Panc1 (cell line): ENCODE measurements around the gene CFD. TPM values are rescaled to one million over a fixed set of nuclear protein-coding genes. Genes with fewer than 3 reads are reported as not detected.

Experiments
- ATAC-seq: fragments of 200-7000 bp; cut with Tn5 transposase; 2 replicates; pipeline ENCODE4 v1.9.1; 2020; ENCODE audit warnings: mild to moderate bottlenecking, moderate library complexity
- BruUV-seq: library from RNA; stranded (reverse); fragments of 400-500 nt; replicated peaks from 2 replicates; lab custom pipeline; 2021; lab: Mats Ljungman, UMichigan
- CTCF ChIA-PET: fragments of 300-600 bp; sonication (Branson Sonifier 250); formaldehyde crosslinking; loops from one replicate; lab custom pipeline; 2022; ENCODE audit warnings: antibody characterized with exemption; lab: Charles Lee
- POLR2A ChIA-PET: fragments of 300-600 bp; sonication (Branson Sonifier 250); formaldehyde crosslinking; loops from one replicate; lab custom pipeline; 2022; ENCODE audit warnings: antibody characterized with exemption; lab: Charles Lee
- DNase-seq: peaks from one replicate; pipeline ENCODE4 v3.0.0-alpha.2; 2010; ENCODE audit warnings: low read depth, low spot score
- H3K27ac ChIP-seq: 2 replicates; pipeline ENCODE4 v1.5.1; 2011; ENCODE audit warnings: mild to moderate bottlenecking, low read length, inconsistent platforms
- H3K27me3 ChIP-seq: fragments of 200-500 bp; sonication (Bioruptor generic); 2 replicates; pipeline ENCODE4 v1.6.0; 2014; ENCODE audit warnings: low read length, inconsistent platforms; ENCODE audit not compliant: control insufficient read depth, insufficient read depth
- H3K36me3 ChIP-seq: fragments of 200-500 bp; sonication (Bioruptor generic); 2 replicates; pipeline ENCODE4 v1.5.1; 2014; ENCODE audit warnings: inconsistent platforms, mild to moderate bottlenecking, low read length, moderate library complexity; ENCODE audit not compliant: control insufficient read depth, insufficient read depth
- H3K4me1 ChIP-seq: 2 replicates; pipeline ENCODE4 v1.5.1; 2011; ENCODE audit warnings: inconsistent platforms, mild to moderate bottlenecking, low read length, moderate library complexity; ENCODE audit not compliant: control insufficient read depth, insufficient read depth
- H3K4me3 ChIP-seq, 2 experiments: 2 replicates each; pipeline ENCODE4 v1.5.1; 2011 to 2012; ENCODE audit warnings: low read depth in 2 of 2, low read length in 2 of 2, mild to moderate bottlenecking in 2 of 2, inconsistent platforms in 1 of 2, moderate library complexity in 1 of 2
- H3K9me3 ChIP-seq: fragments of 200-500 bp; sonication (Bioruptor generic); 2 replicates; pipeline ENCODE4 v1.5.1; 2014; ENCODE audit warnings: low read depth, mild to moderate bottlenecking, inconsistent platforms, low read length, moderate library complexity; ENCODE audit not compliant: control insufficient read depth, insufficient read depth
- POLR2AphosphoS5 ChIP-seq: IDR thresholded peaks from 2 replicates; pipeline ENCODE4 v1.6.1; 2012; ENCODE audit warnings: mild to moderate bottlenecking, low read depth, low read length, moderate library complexity
- SIN3A ChIP-seq: IDR thresholded peaks from 2 replicates; pipeline ENCODE4 v1.6.1; 2012; ENCODE audit warnings: low read depth, mild to moderate bottlenecking, low read length, moderate library complexity, borderline replicate concordance; ENCODE audit not compliant: insufficient read depth
- TCF7L2 ChIP-seq: IDR thresholded peaks from 2 replicates; pipeline ENCODE4 v1.6.1; 2011; ENCODE audit warnings: mild to moderate bottlenecking, low read depth, low read length, inconsistent platforms
- in situ Hi-C: cut with HindIII; loops from 2 replicates; pipeline ENCODE4 v1.10.0; 2016; ENCODE audit warnings: low sequenced_read_pairs, low pct_unique_long_range_greater_than_20kb
- intact Hi-C: fragments of 100-400 bp; cut with micrococcal nuclease; formaldehyde crosslinking; loops from one replicate; pipeline ENCODE4 v1.10.0; 2022; ENCODE audit not compliant: unreplicated experiment
- total RNA-seq: library from RNA; stranded (reverse); gene quantifications from one replicate; pipeline ENCODE4 v1.2.1, GENCODE V29; 2021; ENCODE audit not compliant: unreplicated experiment
- TF ChIP-seq, protein P1 (sequence below): fragments of 450-650 bp; IDR thresholded peaks from 2 replicates; pipeline ENCODE4 v1.5.1; 2017; ENCODE audit warnings: mild to moderate bottlenecking
- TF ChIP-seq, protein P2 (sequence below), 2 experiments: IDR thresholded peaks; 2 replicates each; pipeline ENCODE4 v1.6.1; 2011 to 2012; ENCODE audit warnings: low read depth in 2 of 2, control low read depth in 1 of 2, low read length in 1 of 2, mild to moderate bottlenecking in 1 of 2, moderate library complexity in 1 of 2; ENCODE audit not compliant: insufficient read depth in 1 of 2

Gene CFD
- total RNA-seq, 1 experiment from 2014 or later, result 9.9 TPM

DNA sequence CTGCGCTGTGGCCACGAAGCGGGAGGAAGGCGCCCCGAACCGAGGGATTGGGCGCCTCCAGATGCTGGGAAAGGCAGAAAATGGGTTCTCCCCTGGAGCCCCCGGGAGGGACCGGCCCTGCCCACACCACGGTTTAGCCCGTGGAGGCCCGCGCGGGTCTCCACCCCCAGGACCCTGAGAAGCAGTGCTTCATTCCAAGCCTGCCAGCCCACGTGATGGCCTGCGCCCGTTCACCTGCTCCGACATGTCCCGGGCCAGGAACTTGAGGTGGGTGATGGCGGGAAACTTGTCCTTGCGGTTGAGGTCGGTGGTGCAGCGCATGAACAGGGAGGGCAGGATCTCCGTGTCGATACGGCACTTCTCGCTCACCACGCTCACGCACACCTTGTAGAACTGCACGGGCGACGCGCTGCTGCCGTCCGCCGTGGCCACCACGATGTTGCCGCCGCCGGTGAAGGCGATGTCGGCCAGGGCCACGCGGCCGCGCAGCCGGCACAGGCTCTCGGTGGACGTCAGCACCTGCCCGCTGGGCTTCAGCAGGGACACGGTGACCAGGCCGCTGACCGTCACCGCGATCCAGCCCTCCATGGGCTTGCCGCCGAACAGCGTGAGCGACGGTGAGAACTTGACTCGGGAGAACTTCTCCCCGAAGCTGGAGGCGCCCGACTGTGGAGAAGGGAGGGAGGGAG lies 26.2 kb downstream of the CFD start:
- H3K27me3 ChIP-seq, result no peaks in the 10 kb centered on the region
- H3K27ac ChIP-seq, result no peak overlapping the region
- intact Hi-C loops (no loop called here), in situ Hi-C loops (no loop called here)
- ATAC-seq (no peak), DNase-seq (no peak)
- no peaks in the 10 kb centered on the region for H3K9me3 ChIP-seq
- ChIA-PET POLR2A (no interaction called here), CTCF (no interaction called here)
- H3K4me3 ChIP-seq, result no peak overlapping the region
- H3K36me3 ChIP-seq, result no peaks in the 10 kb centered on the region
- TF ChIP-seq, protein P1, sequence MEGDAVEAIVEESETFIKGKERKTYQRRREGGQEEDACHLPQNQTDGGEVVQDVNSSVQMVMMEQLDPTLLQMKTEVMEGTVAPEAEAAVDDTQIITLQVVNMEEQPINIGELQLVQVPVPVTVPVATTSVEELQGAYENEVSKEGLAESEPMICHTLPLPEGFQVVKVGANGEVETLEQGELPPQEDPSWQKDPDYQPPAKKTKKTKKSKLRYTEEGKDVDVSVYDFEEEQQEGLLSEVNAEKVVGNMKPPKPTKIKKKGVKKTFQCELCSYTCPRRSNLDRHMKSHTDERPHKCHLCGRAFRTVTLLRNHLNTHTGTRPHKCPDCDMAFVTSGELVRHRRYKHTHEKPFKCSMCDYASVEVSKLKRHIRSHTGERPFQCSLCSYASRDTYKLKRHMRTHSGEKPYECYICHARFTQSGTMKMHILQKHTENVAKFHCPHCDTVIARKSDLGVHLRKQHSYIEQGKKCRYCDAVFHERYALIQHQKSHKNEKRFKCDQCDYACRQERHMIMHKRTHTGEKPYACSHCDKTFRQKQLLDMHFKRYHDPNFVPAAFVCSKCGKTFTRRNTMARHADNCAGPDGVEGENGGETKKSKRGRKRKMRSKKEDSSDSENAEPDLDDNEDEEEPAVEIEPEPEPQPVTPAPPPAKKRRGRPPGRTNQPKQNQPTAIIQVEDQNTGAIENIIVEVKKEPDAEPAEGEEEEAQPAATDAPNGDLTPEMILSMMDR, result no peak
- TF ChIP-seq TCF7L2 (no peak), POLR2AphosphoS5 (no peak)
- TF ChIP-seq, protein P2, sequence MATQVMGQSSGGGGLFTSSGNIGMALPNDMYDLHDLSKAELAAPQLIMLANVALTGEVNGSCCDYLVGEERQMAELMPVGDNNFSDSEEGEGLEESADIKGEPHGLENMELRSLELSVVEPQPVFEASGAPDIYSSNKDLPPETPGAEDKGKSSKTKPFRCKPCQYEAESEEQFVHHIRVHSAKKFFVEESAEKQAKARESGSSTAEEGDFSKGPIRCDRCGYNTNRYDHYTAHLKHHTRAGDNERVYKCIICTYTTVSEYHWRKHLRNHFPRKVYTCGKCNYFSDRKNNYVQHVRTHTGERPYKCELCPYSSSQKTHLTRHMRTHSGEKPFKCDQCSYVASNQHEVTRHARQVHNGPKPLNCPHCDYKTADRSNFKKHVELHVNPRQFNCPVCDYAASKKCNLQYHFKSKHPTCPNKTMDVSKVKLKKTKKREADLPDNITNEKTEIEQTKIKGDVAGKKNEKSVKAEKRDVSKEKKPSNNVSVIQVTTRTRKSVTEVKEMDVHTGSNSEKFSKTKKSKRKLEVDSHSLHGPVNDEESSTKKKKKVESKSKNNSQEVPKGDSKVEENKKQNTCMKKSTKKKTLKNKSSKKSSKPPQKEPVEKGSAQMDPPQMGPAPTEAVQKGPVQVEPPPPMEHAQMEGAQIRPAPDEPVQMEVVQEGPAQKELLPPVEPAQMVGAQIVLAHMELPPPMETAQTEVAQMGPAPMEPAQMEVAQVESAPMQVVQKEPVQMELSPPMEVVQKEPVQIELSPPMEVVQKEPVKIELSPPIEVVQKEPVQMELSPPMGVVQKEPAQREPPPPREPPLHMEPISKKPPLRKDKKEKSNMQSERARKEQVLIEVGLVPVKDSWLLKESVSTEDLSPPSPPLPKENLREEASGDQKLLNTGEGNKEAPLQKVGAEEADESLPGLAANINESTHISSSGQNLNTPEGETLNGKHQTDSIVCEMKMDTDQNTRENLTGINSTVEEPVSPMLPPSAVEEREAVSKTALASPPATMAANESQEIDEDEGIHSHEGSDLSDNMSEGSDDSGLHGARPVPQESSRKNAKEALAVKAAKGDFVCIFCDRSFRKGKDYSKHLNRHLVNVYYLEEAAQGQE (IDR thresholded peaks at IDR 0.05; ENCODE audit: insufficient read depth in 1 of 2, low read depth in 2 of 2, low read length in 1 of 2), result no peak
- no peaks in the 10 kb centered on the region for H3K4me1 ChIP-seq
- BruUV-seq, result no TSS peak

DNA sequence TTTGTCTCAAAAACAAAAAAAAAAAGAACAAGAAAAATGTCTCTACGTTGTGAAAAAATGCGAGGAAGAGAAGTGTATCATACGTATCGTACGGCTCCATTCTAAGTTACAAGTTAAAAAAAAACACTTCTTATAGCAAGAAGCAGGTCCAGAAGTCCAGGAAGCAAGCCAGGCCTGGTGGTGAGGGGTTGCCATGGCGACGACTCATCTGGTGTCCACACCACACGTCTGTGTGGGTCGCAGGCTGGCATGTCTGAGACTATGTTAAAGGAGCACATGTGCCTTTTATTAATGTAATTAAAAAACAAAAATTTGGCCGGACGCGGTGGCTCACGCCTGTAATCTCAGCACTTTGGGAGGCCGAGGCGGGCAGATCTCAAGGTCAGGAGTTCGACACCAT lies 27.6 kb downstream of the CFD start:
- Histone ChIP-seq H3K27ac (no peak overlapping the region), H3K9me3 (no peaks in the 10 kb centered on the region), H3K4me1 (no peaks in the 10 kb centered on the region), H3K27me3 (no peaks in the 10 kb centered on the region), H3K4me3 (no peak overlapping the region), H3K36me3 (no peaks in the 10 kb centered on the region)
- TF ChIP-seq SIN3A, result no peak
- no peak for TF ChIP-seq POLR2AphosphoS5
- TF ChIP-seq TCF7L2, result no peak
- TF ChIP-seq, protein P1, result no peak
- TF ChIP-seq, protein P2 (IDR thresholded peaks at IDR 0.05; ENCODE audit: insufficient read depth in 1 of 2, low read depth in 2 of 2, low read length in 1 of 2), result no peak
- CTCF ChIA-PET, result no interaction called here
- no TSS peak for BruUV-seq
- in situ Hi-C loops (no loop called here), intact Hi-C loops (no loop called here)
- DNase-seq (no peak), ATAC-seq (no peak)
- POLR2A ChIA-PET, result no interaction called here
